Memory B cell (primary cell): ENCODE data around the gene MTHFD2L.
A peak's percentile ranks its signal among the peaks of the same experiment; 100 is the strongest.

Experiments used
- ATAC-seq: fragments of 150-1000 bp; cut with Tn5 transposase; 2 replicates; pipeline ENCODE4 v1.10.0; 2021; ENCODE audit warnings: low read depth, mild to moderate bottlenecking, moderate library complexity
- DNase-seq, 2 donors: peaks; one replicate each; pipeline ENCODE4 v3.0.0; 2022; ENCODE audit warnings: low spot score in 2 of 2
- H3K27ac Mint-ChIP-seq: one replicate; pipeline ENCODE4 v1.8.0; 2022; ENCODE audit warnings: mild to moderate bottlenecking, moderate library complexity, mixed read lengths
- H3K27me3 Mint-ChIP-seq: one replicate; pipeline ENCODE4 v1.8.0; 2022; ENCODE audit warnings: mixed read lengths
- H3K36me3 Mint-ChIP-seq: one replicate; pipeline ENCODE4 v1.8.0; 2022; ENCODE audit warnings: mild to moderate bottlenecking, mixed read lengths
- H3K4me1 Mint-ChIP-seq: one replicate; pipeline ENCODE4 v1.8.0; 2022; ENCODE audit warnings: mixed read lengths
- H3K4me3 Mint-ChIP-seq: one replicate; pipeline ENCODE4 v1.8.0; 2022; ENCODE audit warnings: mild to moderate bottlenecking, moderate library complexity, mixed read lengths
- H3K9me3 Mint-ChIP-seq: one replicate; pipeline ENCODE4 v1.8.0; 2022; ENCODE audit warnings: mixed read lengths

The MTHFD2L gene

GRCh38 chr4:74223098-74223497, 65.2 kb downstream of the MTHFD2L start:
- Mint-ChIP-seq H3K27ac (no peak overlapping the region), H3K4me3 (no peak overlapping the region), H3K27me3 (no peaks in the 10 kb centered on the region), H3K36me3 (peaks cover 4% of the 10 kb centered on the region), H3K4me1 (peaks cover 3% of the 10 kb centered on the region), H3K9me3 (peaks cover 3% of the 10 kb centered on the region)
- no peak for DNase-seq
- ATAC-seq = no peak

GRCh38 chr4:74223801-74224200, 65.9 kb downstream of the MTHFD2L start:
- H3K27ac Mint-ChIP-seq = no peak overlapping the region
- H3K36me3 Mint-ChIP-seq = peaks cover 4% of the 10 kb centered on the region
- no peak overlapping the region for H3K4me3 Mint-ChIP-seq
- no peaks in the 10 kb centered on the region for H3K27me3 Mint-ChIP-seq
- H3K4me1 Mint-ChIP-seq = peaks cover 3% of the 10 kb centered on the region
- ATAC-seq (no peak), DNase-seq (no peak)
- H3K9me3 Mint-ChIP-seq = peaks cover 3% of the 10 kb centered on the region

- no peaks in the 10 kb centered on the region for H3K4me1 Mint-ChIP-seq
- H3K9me3 Mint-ChIP-seq = no peaks in the 10 kb centered on the region
- peaks cover 4% of the 10 kb centered on the region for H3K36me3 Mint-ChIP-seq
- ATAC-seq (peak; percentile 90), DNase-seq (peak; percentile 63 to 72)
- no peaks in the 10 kb centered on the region for H3K27me3 Mint-ChIP-seq
- H3K4me3 Mint-ChIP-seq = no peak overlapping the region
- no peak overlapping the region for H3K27ac Mint-ChIP-seq
Observed at GRCh38 chr4:74228691-74229640, 71.0 kb downstream of the MTHFD2L start.

GRCh38 chr4:74230902-74231499, 73.1 kb downstream of the MTHFD2L start:
- Mint-ChIP-seq H3K4me3 (no peak overlapping the region), H3K4me1 (peaks cover 5% of the 10 kb centered on the region), H3K9me3 (peaks cover 2% of the 10 kb centered on the region), H3K27me3 (no peaks in the 10 kb centered on the region), H3K36me3 (peaks cover 1% of the 10 kb centered on the region), H3K27ac (no peak overlapping the region)
- DNase-seq = no peak
- no peak for ATAC-seq

- no peaks in the 10 kb centered on the region for H3K27me3 Mint-ChIP-seq
- no peak overlapping the region for H3K27ac Mint-ChIP-seq
- no peak overlapping the region for H3K4me3 Mint-ChIP-seq
- DNase-seq (no peak), ATAC-seq (peak; percentile 60)
- H3K4me1 Mint-ChIP-seq = peaks cover 5% of the 10 kb centered on the region
- peaks cover 4% of the 10 kb centered on the region for H3K36me3 Mint-ChIP-seq
- peaks cover 3% of the 10 kb centered on the region for H3K9me3 Mint-ChIP-seq
Observed at GRCh38 chr4:74235135-74235534, 77.2 kb downstream of the MTHFD2L start.

- Mint-ChIP-seq H3K4me3 (no peak overlapping the region), H3K36me3 (peaks cover 4% of the 10 kb centered on the region), H3K27me3 (no peaks in the 10 kb centered on the region), H3K27ac (no peak overlapping the region), H3K9me3 (peaks cover 3% of the 10 kb centered on the region), H3K4me1 (peaks cover 5% of the 10 kb centered on the region)
- ATAC-seq (no peak), DNase-seq (no peak)
Observed at GRCh38 chr4:74237425-74237966, 79.6 kb downstream of the MTHFD2L start.

- Mint-ChIP-seq H3K27me3 (no peaks in the 10 kb centered on the region), H3K4me3 (no peak overlapping the region), H3K4me1 (no peaks in the 10 kb centered on the region), H3K9me3 (peaks cover under 1% of the 10 kb centered on the region), H3K27ac (no peak overlapping the region), H3K36me3 (peaks cover 2% of the 10 kb centered on the region)
- no peak for ATAC-seq
- no peak for DNase-seq
Observed at GRCh38 chr4:74244049-74244448, 86.1 kb downstream of the MTHFD2L start.

- peaks cover 14% of the 10 kb centered on the region for H3K9me3 Mint-ChIP-seq
- ATAC-seq = no peak
Observed at GRCh38 chr4:74252933-74253332, 95.0 kb downstream of the MTHFD2L start.

GRCh38 chr4:74254386-74254785, 96.5 kb downstream of the MTHFD2L start:
- DNase-seq = no peak
- ATAC-seq = no peak
- Mint-ChIP-seq H3K9me3 (peaks cover 14% of the 10 kb centered on the region), H3K4me3 (no peak overlapping the region), H3K27me3 (no peaks in the 10 kb centered on the region), H3K27ac (no peak overlapping the region), H3K36me3 (peaks cover 18% of the 10 kb centered on the region), H3K4me1 (no peaks in the 10 kb centered on the region)

More at GRCh38 chr4:74252933-74253332, 95.0 kb downstream of the MTHFD2L start:
- H3K27ac Mint-ChIP-seq = no peak overlapping the region
- no peaks in the 10 kb centered on the region for H3K27me3 Mint-ChIP-seq
- peaks cover 18% of the 10 kb centered on the region for H3K36me3 Mint-ChIP-seq
- no peak overlapping the region for H3K4me3 Mint-ChIP-seq
- H3K4me1 Mint-ChIP-seq = no peaks in the 10 kb centered on the region
- no peak for DNase-seq

GRCh38 chr4:74255096-74255495, 97.2 kb downstream of the MTHFD2L start:
- Mint-ChIP-seq H3K27ac (no peak overlapping the region), H3K4me3 (no peak overlapping the region), H3K36me3 (peaks cover 18% of the 10 kb centered on the region), H3K9me3 (peaks cover 14% of the 10 kb centered on the region), H3K4me1 (no peaks in the 10 kb centered on the region), H3K27me3 (no peaks in the 10 kb centered on the region)
- ATAC-seq (no peak), DNase-seq (no peak)

GRCh38 chr4:74258963-74259362, 101.0 kb downstream of the MTHFD2L start:
- H3K36me3 Mint-ChIP-seq = no peaks in the 10 kb centered on the region
- ATAC-seq (no peak), DNase-seq (no peak)
- H3K4me1 Mint-ChIP-seq = no peaks in the 10 kb centered on the region
- H3K27me3 Mint-ChIP-seq = no peaks in the 10 kb centered on the region
- H3K4me3 Mint-ChIP-seq = no peak overlapping the region
- no peak overlapping the region for H3K27ac Mint-ChIP-seq
- no peaks in the 10 kb centered on the region for H3K9me3 Mint-ChIP-seq

GRCh38 chr4:74260036-74260435, 102.1 kb downstream of the MTHFD2L start:
- Mint-ChIP-seq H3K27me3 (no peaks in the 10 kb centered on the region), H3K4me1 (no peaks in the 10 kb centered on the region), H3K36me3 (no peaks in the 10 kb centered on the region), H3K27ac (no peak overlapping the region), H3K4me3 (no peak overlapping the region), H3K9me3 (no peaks in the 10 kb centered on the region)
- ATAC-seq (no peak), DNase-seq (no peak)

- no peaks in the 10 kb centered on the region for H3K27me3 Mint-ChIP-seq
- H3K27ac Mint-ChIP-seq = no peak overlapping the region
- H3K9me3 Mint-ChIP-seq = no peaks in the 10 kb centered on the region
- H3K4me3 Mint-ChIP-seq = no peak overlapping the region
- DNase-seq (no peak), ATAC-seq (no peak)
- H3K4me1 Mint-ChIP-seq = no peaks in the 10 kb centered on the region
- H3K36me3 Mint-ChIP-seq = no peaks in the 10 kb centered on the region
Observed at GRCh38 chr4:74262522-74262921, 104.6 kb downstream of the MTHFD2L start.

GRCh38 chr4:74263551-74263950, 105.6 kb downstream of the MTHFD2L start:
- ATAC-seq = no peak
- Mint-ChIP-seq H3K27ac (no peak overlapping the region), H3K27me3 (no peaks in the 10 kb centered on the region), H3K36me3 (no peaks in the 10 kb centered on the region), H3K9me3 (no peaks in the 10 kb centered on the region), H3K4me3 (no peak overlapping the region), H3K4me1 (no peaks in the 10 kb centered on the region)
- no peak for DNase-seq
